ENCODE measurements around the gene RXRA. TPM values are rescaled to one million over a fixed set of nuclear protein-coding genes. Genes with fewer than 3 reads are reported as not detected.

Gene RXRA
- total and polyA plus RNA-seq, 10 of the 15 experiments (the other 5 are each of a cell fraction or from before 2014, with no cell fraction given), result 0.89 to 36.8 (median 11.1) TPM

GRCh38 chr9:134314039-134314949, 12.0 kb upstream of the RXRA start:
- no peak for DNase-seq (ENCODE audit: low read depth, low spot score)
- ChIA-PET SMC1A (ENCODE audit: uncharacterized antibody, unreplicated experiment) (no interaction called here), POLR2A (no interaction called here), CTCF (no interaction called here), RAD21 (ENCODE audit: unreplicated experiment) (no interaction called here)
- H2AFZ ChIP-seq (ENCODE audit: control insufficient read depth, low read depth, low read length), result no peak overlapping the region
- TF ChIP-seq SUZ12 (IDR thresholded peaks at IDR 0.05; ENCODE audit: unreplicated experiment), result no peak
- TF ChIP-seq ZNF217 (IDR thresholded peaks at IDR 0.05), result no peak
- TF ChIP-seq TAF1 (IDR thresholded peaks at IDR 0.05; ENCODE audit: borderline replicate concordance, low read depth, low read length), result no peak
- H3K79me2 ChIP-seq (ENCODE audit: control insufficient read depth, insufficient read depth, low read length), result no peaks in the 10 kb centered on the region
- no peak for ATAC-seq
- no TSS peak for BruUV-seq (replicated peaks)
- no peak overlapping the region for H3K4me3 ChIP-seq
- H3K36me3 ChIP-seq (ENCODE audit: control insufficient read depth in 2 of 2, insufficient read depth in 2 of 2, low read length in 1 of 2), result no peaks in the 10 kb centered on the region
- H3K9me3 ChIP-seq (replicated peaks; ENCODE audit: control insufficient read depth, insufficient read depth, low read length), result no peaks in the 10 kb centered on the region
- no peak overlapping the region for H3K4me2 ChIP-seq (ENCODE audit: control insufficient read depth, insufficient read depth)
- no peak overlapping the region for H3K9ac ChIP-seq (ENCODE audit: control insufficient read depth, insufficient read depth, low read length)
- FAIRE-seq, result no peak
- H3K27ac ChIP-seq (ENCODE audit: control insufficient read depth, insufficient read depth), result no peak overlapping the region
- in situ Hi-C loops (cut with MboI), result no loop called here
- 31% methylated on average over 20 of the region's 20 CpGs for whole genome bisulfite sequencing (ENCODE audit: insufficient coverage, insufficient replicate concordance, low lambda C conversion rate, missing lambda C conversion rate)
- H4K20me1 ChIP-seq (ENCODE audit: control insufficient read depth, insufficient read depth), result no peaks in the 10 kb centered on the region
- peaks cover 0 to 5% of the 10 kb centered on the region in 2 experiments; a peak in 2 of 4 replicates for H3K27me3 ChIP-seq (replicated peaks in 1 of 2; ENCODE audit: control insufficient read depth in 2 of 2, insufficient read depth in 2 of 2, low read length in 1 of 2)
- H3K4me1 ChIP-seq (ENCODE audit: control insufficient read depth, insufficient read depth, low read length), result no peaks in the 10 kb centered on the region
- intact Hi-C loops (cut with micrococcal nuclease; ENCODE audit: unreplicated experiment), result no loop called here

DNA sequence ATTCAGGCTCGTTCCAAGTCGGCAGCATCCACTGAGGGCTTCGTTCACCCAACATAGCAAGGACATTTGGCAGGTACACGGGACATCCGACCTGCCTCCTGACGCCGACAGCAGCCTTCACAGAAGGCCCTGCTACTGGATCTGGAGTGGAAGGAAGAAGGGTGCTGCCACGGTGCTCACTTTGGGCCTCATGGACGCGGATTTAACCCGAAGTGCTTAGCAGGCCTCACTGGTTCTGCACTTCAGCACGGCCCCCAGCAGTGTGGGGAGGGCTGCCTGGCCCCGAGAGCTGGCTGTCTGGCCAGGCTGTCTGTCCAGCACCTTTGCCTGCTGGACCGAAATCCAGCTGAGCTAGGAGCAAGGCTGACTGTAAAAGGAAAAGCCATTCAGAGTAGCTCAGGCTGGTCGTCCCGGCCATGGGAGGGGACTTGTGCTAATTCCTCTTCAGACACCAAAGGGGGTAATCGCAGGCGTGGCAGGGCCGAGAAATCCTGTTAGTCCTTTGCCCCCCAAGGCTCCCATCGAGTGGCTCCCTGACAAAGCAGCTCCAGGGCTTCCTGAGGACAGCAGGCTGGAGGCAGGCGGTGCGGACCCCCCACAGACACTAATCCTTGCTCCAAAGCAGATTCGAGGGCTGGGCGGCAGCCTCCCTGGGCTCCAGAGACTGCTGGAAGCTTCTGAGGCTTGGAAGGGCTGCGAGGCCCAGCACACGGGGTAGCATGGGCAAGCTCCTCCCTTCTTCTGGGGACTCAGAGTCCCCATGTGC, 11.1 kb upstream of the RXRA start:
- no peaks in the 10 kb centered on the region for H3K79me2 ChIP-seq (ENCODE audit: control insufficient read depth, insufficient read depth, low read length)
- 46% methylated on average over 26 of the region's 26 CpGs for WGBS (ENCODE audit: insufficient coverage, insufficient replicate concordance, low lambda C conversion rate, missing lambda C conversion rate)
- H3K4me3 ChIP-seq, result no peak overlapping the region
- CTCF ChIA-PET, result interaction anchor here (0.6 kb wide), 1 partner anchor 940 kb away, joined by 3 read pairs; no protein-coding TSS in a partner anchor
- no peaks in the 10 kb centered on the region for H3K4me1 ChIP-seq (ENCODE audit: control insufficient read depth, insufficient read depth, low read length)
- H2AFZ ChIP-seq (ENCODE audit: control insufficient read depth, low read depth, low read length), result no peak overlapping the region
- no peak overlapping the region for H3K27ac ChIP-seq (ENCODE audit: control insufficient read depth, insufficient read depth)
- no peaks in the 10 kb centered on the region for H3K9me3 ChIP-seq (replicated peaks; ENCODE audit: control insufficient read depth, insufficient read depth, low read length)
- no peak for ATAC-seq
- SMC1A ChIA-PET (ENCODE audit: uncharacterized antibody, unreplicated experiment), result no interaction called here
- TF ChIP-seq, protein P1, sequence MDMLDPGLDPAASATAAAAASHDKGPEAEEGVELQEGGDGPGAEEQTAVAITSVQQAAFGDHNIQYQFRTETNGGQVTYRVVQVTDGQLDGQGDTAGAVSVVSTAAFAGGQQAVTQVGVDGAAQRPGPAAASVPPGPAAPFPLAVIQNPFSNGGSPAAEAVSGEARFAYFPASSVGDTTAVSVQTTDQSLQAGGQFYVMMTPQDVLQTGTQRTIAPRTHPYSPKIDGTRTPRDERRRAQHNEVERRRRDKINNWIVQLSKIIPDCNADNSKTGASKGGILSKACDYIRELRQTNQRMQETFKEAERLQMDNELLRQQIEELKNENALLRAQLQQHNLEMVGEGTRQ (IDR thresholded peaks at IDR 0.05; ENCODE audit: borderline replicate concordance, low read depth, low read length), result no peak
- TF ChIP-seq FOS (IDR thresholded peaks at IDR 0.05; ENCODE audit: borderline replicate concordance, extremely low read depth, insufficient read length) (no peak), CUX1 (IDR thresholded peaks at IDR 0.05; ENCODE audit: insufficient replicate concordance, low read depth, low read length) (no peak), SPI1 (IDR thresholded peaks at IDR 0.05; ENCODE audit: borderline replicate concordance, insufficient read depth, low read depth, low read length) (no peak)
- H3K4me2 ChIP-seq (ENCODE audit: control insufficient read depth, insufficient read depth), result no peak overlapping the region
- peaks cover 0 to 5% of the 10 kb centered on the region in 2 experiments; a peak in 2 of 4 replicates for H3K27me3 ChIP-seq (replicated peaks in 1 of 2; ENCODE audit: control insufficient read depth in 2 of 2, insufficient read depth in 2 of 2, low read length in 1 of 2)
- in situ Hi-C loops (cut with MboI) (no loop called here), intact Hi-C loops (cut with micrococcal nuclease; ENCODE audit: unreplicated experiment) (no loop called here)
- no peak for DNase-seq (ENCODE audit: low read depth, low spot score)
- no peak overlapping the region for H3K9ac ChIP-seq (ENCODE audit: control insufficient read depth, insufficient read depth, low read length)
- BruUV-seq (replicated peaks), result no TSS peak
- no peak for FAIRE-seq
- no peaks in the 10 kb centered on the region for H4K20me1 ChIP-seq (ENCODE audit: control insufficient read depth, insufficient read depth)
- POLR2A ChIA-PET, result no interaction called here
- no peaks in the 10 kb centered on the region for H3K36me3 ChIP-seq (ENCODE audit: control insufficient read depth in 2 of 2, insufficient read depth in 2 of 2, low read length in 1 of 2)
- RAD21 ChIA-PET (ENCODE audit: unreplicated experiment), result interaction anchor here (0.7 kb wide), 1 partner anchor 1498 kb away, joined by 3 read pairs; no protein-coding TSS in a partner anchor

Measured in GM12878 (cell line).